Measurements from ENCODE around the gene CNTN5. TPM values are rescaled to one million over a fixed set of nuclear protein-coding genes. Genes with fewer than 3 reads are reported as not detected.
A peak's percentile ranks its signal among the peaks of the same experiment; 100 is the strongest.

CNTN5 gene
- total RNA-seq, 1 experiment from 2014 or later, result not detected

DNA sequence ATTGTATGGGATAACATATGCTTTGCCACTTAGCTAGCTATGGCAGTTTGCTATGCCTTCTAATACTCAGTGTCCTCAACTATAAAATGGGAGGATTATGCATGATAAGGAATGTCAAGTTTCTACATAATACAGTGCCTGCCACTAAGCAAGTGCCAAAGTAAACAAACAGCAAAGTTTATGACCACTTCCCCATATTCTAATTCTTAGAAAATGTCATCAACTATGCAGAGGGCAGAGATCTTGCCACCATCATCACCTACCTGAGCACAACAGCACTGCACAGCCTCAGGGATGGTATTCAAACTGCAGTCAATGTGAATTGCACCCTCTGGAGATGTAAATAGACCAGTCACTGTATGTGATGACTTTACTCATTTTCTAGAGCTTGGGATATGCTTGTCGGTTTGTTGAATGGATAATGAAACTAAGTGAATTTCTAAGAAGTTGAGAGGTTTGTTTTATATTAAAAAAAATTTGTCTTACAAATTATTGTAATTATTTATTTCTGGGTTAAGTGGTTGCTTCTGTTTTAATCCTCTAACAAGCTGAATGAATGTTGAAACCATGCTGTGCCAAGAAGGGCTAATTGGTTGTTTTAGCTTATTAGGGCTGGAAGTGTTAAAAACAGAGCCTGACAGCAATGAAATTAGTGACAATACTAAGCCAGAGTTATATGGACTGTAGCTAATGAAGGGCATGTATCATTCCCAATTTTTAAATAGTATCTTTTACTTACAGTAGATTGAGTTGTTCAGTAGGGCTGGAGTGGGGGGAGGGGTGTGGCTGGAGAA is 398.4 kb downstream of the CNTN5 start:
- no peak overlapping the region for H3K14ac ChIP-seq (ENCODE audit: insufficient read depth, low read length)
- H3K23me2 ChIP-seq (ENCODE audit: insufficient read length, low read depth, low read length, poor library complexity, severe bottlenecking), result no peaks in the 10 kb centered on the region
- peaks cover under 1% of the 10 kb centered on the region; the same call in 1 of the 2 replicates for H3K27me3 ChIP-seq (ENCODE audit: insufficient read depth, low read length)
- H3K4me1 ChIP-seq (ENCODE audit: insufficient read depth, low read length), result peaks cover 8% of the 10 kb centered on the region; the same call in 1 of the 2 replicates
- no peak overlapping the region for H3K27ac ChIP-seq (ENCODE audit: insufficient read length, low read depth, low read length)
- Mint-ChIP-seq H3K9me3 (no peaks in the 10 kb centered on the region), H3K27me3 (ENCODE audit: low read depth) (peaks cover 2% of the 10 kb centered on the region; the same call in 1 of the 2 replicates), H3K4me3 (peak overlapping the region in 1 of 2 experiments; percentile 27; a peak in 2 of 5 replicates), H3K4me1 (peaks cover 67 to 73% of the 10 kb centered on the region in 2 experiments), H3K36me3 (ENCODE audit: insufficient read depth in 1 of 3, low read depth in 3 of 3) (no peaks in the 10 kb centered on the region), H3K27ac (peak overlapping the region; percentile 10 to 99 (median 59); a peak in 5 of 7 replicates)
- no CpG with 5 or more reads among the region's 1 CpG for WGBS (ENCODE audit: extremely low coverage, insufficient read length, low lambda C conversion rate)
- H3K79me2 ChIP-seq (ENCODE audit: insufficient read depth, low read length), result no peaks in the 10 kb centered on the region
- no peak overlapping the region for H3K4ac ChIP-seq (ENCODE audit: low read depth, low read length)
- no peak overlapping the region for H4K91ac ChIP-seq (ENCODE audit: insufficient read length, low read depth, low read length)
- H2BK15ac ChIP-seq (ENCODE audit: low read depth, low read length), result no peak overlapping the region
- H3K18ac ChIP-seq (ENCODE audit: insufficient read length, low read depth, low read length), result no peak overlapping the region
- no peak overlapping the region for H2BK120ac ChIP-seq (ENCODE audit: low read depth, low read length, poor library complexity, severe bottlenecking)
- no peak overlapping the region for H2BK20ac ChIP-seq (ENCODE audit: low read depth, low read length, poor library complexity, severe bottlenecking)
- H3K9ac ChIP-seq (ENCODE audit: extremely low read depth, insufficient read length, low read length), result no peak overlapping the region
- no peak overlapping the region for H2BK12ac ChIP-seq (ENCODE audit: insufficient read length, low read depth, low read length)
- no peak overlapping the region for H2AK5ac ChIP-seq (ENCODE audit: insufficient read length, low read length)
- no peak for DNase-seq
- no peak overlapping the region for H3T11ph ChIP-seq (ENCODE audit: low read length)
- H4K8ac ChIP-seq (replicated peaks; ENCODE audit: insufficient read length, low read depth, low read length), result no peak overlapping the region
- TF ChIP-seq, protein P1, sequence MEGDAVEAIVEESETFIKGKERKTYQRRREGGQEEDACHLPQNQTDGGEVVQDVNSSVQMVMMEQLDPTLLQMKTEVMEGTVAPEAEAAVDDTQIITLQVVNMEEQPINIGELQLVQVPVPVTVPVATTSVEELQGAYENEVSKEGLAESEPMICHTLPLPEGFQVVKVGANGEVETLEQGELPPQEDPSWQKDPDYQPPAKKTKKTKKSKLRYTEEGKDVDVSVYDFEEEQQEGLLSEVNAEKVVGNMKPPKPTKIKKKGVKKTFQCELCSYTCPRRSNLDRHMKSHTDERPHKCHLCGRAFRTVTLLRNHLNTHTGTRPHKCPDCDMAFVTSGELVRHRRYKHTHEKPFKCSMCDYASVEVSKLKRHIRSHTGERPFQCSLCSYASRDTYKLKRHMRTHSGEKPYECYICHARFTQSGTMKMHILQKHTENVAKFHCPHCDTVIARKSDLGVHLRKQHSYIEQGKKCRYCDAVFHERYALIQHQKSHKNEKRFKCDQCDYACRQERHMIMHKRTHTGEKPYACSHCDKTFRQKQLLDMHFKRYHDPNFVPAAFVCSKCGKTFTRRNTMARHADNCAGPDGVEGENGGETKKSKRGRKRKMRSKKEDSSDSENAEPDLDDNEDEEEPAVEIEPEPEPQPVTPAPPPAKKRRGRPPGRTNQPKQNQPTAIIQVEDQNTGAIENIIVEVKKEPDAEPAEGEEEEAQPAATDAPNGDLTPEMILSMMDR (conservative IDR thresholded peaks at IDR 0.05), result no peak
- no peaks in the 10 kb centered on the region for H3K79me1 ChIP-seq (ENCODE audit: insufficient read depth, low read depth, low read length, poor library complexity, severe bottlenecking)
- no peak overlapping the region for H3K23ac ChIP-seq (ENCODE audit: insufficient read length, low read depth, low read length)
- H4K5ac ChIP-seq (ENCODE audit: insufficient read length, low read depth, low read length), result no peak overlapping the region
- H2AFZ ChIP-seq (ENCODE audit: low read length), result no peak overlapping the region
- peak overlapping the region; percentile 27 for H3K4me2 ChIP-seq (ENCODE audit: insufficient read depth, insufficient read length, low read length)
- no peaks in the 10 kb centered on the region for H3K9me3 ChIP-seq (ENCODE audit: control insufficient read depth, low read depth, low read length)
- no peak overlapping the region for H3K56ac ChIP-seq (ENCODE audit: insufficient read length, low read depth, low read length)
- no peak overlapping the region for H2BK5ac ChIP-seq (ENCODE audit: insufficient read length, low read length)
- no peaks in the 10 kb centered on the region for H4K20me1 ChIP-seq (ENCODE audit: control insufficient read depth, insufficient read depth, insufficient read length)
